Measurements from ENCODE around the gene C1QB.

C1QB gene, protein sequence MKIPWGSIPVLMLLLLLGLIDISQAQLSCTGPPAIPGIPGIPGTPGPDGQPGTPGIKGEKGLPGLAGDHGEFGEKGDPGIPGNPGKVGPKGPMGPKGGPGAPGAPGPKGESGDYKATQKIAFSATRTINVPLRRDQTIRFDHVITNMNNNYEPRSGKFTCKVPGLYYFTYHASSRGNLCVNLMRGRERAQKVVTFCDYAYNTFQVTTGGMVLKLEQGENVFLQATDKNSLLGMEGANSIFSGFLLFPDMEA

GRCh38 chr1:22652881-22653316, at the start of gene C1QB:
Gene C1QB, plus strand, starts transcription at chr1:22653236. Its CDS starts 6,227 bp downstream, at chr1:22659463.
- no peak for DNase-seq (ENCODE audit: low spot score)

DNA sequence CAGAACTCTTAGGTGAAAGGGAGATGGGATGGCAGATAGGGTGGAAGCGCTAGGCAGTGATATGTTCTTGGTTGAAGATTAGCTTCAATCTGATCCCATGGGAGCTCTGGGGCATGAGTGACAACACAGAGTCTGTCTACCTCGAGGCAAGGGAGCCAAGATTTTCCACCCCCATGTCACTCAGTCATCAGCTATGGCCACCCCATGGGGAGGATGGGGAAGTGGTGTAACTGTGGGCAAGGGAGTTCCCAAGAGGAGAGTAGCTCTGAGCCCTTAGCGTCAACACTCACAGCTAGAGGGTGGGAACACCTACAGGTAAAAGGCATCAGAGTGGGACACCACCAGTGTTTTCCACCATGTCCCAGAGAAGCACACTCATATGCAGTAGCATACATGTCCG, 46.9 kb upstream of the C1QB start:
- no peak for DNase-seq (ENCODE audit: low spot score)

DNA sequence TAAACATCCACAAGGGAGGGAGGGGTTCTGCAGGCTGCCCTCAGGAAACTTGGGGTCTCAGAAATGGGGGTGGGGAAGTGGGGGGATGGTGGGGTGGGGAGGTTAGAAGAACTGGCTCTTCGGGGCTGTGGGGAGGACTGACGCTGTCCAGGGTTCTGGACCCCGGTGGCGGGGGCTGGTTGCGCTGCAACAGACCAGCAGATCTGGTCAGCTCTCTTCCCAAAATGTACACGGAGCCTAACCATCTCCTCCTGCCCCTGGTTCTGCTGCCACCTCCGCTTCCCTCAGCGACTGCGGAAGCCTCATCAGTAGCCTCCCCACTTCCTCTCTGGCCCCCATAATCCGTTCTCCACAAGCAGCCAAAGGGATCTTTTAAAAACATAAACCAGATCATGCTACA, 45.9 kb upstream of the C1QB start:
- no peak for DNase-seq (ENCODE audit: low spot score)

- no peak for DNase-seq (ENCODE audit: low spot score)
These were observed 44.7 kb upstream of the C1QB start for GRCh38 chr1:22608361-22608760.

DNA sequence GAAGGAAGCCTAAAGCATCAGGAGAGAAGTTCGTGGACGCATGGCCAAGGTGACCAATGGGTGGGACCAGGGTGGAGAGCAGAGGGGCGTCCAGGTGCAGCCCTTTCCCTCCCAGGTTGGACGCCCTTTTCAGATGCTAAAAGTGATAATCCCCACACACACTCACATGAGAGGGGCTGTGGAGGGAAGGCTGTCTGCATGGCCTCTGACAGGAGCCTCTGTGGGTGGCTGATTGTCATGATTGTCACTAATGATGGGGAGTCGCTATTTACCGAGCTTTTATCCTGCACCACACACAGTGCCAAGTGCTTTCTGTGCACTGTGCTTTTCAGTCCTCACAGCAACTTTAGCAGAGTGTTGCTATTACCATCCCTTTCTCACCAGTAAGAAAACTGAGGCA, 43.7 kb upstream of the C1QB start:
- no peak for DNase-seq (ENCODE audit: low spot score)

DNA sequence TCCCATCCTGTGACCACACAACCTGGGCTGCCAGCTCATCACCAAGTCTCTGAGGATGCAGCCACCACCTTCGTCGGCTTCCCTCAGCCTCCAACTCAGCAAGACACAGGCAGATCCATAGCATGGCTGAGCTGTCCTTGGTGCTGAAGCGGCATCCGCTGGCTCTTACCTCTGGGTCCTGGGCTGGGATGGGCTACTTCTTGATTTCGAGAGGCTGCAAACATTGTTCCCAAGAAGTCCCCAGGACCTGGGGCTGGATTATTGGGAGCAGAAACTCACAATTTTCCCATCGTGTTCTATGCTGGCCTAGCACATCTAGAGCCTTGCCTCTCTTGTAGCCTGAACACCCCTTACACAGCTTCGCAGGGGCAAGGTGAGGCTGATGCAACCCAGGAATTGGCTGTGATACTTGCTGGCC, 41.5 kb upstream of the C1QB start:
- DNase-seq (ENCODE audit: low spot score), result no peak

DNA sequence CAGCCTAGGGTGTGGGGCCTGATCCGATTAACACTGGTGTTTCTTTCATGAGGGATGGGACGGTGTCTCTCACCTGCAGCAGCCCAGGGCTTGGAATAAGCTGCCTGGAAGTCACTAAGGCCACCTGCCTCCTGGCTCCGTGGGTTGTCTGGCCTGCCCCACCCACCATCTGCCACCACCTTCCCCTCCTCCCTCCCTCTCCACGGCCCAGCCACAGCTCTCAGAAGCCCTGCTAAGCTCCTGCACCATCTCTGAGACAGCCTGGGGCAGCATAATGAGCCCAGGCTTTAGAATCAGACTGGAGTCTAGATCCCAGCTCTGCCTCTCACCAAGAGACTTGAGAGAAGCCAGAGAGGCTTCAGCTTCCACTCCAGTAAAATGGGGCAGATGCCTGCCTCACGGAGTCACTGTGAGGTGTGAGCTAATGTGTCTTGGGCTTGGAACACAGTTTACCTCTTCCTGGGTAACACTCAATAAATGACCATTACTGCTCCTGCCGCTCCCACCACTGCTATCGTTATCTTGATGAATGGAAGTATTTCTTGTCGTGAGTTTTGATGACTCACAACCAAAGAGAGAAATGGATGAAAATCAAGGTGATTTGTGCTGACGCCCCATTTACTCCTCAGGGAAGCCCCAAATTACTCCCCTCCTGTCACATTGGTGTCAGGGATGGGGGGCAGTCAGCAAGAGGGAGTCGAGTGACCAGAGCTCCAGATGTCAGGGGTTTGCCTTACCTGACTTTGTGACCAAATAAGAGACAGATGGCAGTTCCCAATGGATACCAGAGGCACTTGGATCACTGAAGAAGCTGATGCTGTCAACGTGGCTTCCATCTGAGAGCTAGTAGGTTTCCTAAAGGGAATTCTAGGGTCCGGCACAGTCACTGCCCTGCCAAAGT, 40.1 kb upstream of the C1QB start:
- DNase-seq (ENCODE audit: low spot score), result no peak

DNA sequence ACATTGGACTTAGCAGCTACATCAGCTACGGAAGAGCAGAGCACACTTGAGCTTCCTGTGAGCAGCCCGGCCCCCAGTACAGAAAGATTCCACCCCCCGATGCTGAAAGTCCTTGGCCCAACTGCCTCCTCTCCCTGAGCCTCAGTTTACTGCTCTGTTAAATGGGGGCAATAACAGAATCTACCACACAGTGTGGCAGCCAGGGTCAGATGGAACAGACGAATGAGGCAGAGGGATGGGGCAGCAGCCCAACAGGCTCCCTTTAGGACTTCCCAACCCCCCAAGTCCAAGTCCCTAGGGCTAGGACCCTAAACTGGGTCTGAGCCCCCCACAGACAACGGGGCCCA, 39.5 kb upstream of the C1QB start:
- no peak for DNase-seq (ENCODE audit: low spot score)

DNA sequence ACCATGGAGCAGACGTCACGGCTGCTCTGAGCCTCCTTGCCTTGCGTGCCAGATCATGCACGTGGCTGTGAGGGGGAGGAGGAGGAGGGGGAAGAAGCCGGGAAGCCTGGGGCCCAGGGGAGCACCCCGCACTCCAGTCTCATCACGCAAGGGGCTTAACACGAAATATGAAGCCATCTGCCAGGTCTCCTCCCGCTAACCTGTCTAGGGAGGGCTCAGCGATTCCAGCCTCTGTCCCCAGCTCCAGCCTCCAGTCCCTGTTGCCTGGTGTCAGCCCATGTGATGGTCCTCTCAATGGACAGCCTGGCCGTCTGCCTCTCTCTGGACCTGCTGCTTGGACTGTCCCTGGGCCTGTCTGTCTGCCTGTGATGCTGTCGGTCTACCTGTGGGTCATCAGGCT, 39.1 kb upstream of the C1QB start:
- DNase-seq (ENCODE audit: low spot score), result no peak

- no peak for DNase-seq (ENCODE audit: low spot score)
These were observed 37.1 kb upstream of the C1QB start for GRCh38 chr1:22615886-22616285.

DNA sequence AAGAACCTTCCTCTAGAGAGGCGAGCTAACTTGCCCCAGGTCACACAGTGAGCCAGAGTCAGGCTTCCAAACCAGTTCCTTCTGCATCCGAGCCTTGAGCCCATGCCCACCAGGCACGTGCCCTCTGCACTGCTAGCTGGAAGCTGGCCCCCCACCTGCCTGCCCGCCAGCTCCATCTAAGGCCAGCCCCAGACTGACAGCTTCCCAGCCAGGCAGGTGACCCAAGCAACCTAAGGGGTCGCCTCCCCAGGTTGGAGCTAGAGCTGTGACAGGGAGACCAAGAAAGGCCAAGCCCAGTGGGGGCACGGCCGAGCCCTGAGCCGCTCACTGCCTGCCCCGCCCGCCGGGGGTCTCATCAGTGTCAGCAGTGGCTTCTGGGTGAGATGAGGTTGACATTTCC, 36.5 kb upstream of the C1QB start:
- DNase-seq (ENCODE audit: low spot score), result no peak

- DNase-seq (ENCODE audit: low spot score), result no peak
These were observed 35.0 kb upstream of the C1QB start for GRCh38 chr1:22618056-22618455.

DNA sequence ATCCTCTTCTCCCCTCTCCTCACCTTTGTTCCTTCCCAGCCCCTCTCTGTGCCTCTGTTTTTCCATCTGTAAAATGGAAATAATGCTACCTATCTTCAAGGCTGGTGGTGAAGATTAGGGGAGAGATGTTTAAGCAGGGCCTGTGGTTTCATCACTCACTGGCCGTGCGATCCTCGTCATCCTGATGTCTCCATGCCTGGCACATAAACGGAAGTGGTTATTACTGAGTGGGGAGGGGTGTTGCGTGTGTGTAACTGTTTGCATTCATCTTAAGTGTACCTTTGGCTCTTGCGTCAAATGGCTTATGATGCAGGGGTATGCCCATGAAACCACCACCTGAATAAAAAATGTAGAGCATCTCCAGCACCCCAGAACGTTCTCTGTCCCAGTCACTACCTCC, 33.8 kb upstream of the C1QB start:
- no peak for DNase-seq (ENCODE audit: low spot score)

DNA sequence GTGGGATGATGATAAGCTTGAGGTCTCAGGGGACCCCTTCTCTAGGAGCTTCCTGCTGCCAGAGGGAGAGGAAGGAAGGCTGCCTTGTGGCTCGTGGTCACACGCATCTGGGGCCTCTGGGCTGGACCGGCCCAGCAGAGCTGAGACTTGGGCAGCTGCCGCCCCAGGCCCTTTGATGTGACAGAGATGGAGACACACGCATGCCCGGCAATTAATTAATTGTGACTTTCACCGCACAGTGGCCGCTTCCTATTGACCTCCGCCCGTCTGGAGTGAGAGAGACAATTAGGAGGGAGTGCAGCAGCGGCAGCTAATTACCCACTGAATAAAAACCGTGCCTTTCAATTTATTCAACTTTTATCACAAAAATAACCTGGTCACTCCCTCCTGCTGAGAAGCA, 33.2 kb upstream of the C1QB start:
- DNase-seq (ENCODE audit: low spot score), result no peak

DNA sequence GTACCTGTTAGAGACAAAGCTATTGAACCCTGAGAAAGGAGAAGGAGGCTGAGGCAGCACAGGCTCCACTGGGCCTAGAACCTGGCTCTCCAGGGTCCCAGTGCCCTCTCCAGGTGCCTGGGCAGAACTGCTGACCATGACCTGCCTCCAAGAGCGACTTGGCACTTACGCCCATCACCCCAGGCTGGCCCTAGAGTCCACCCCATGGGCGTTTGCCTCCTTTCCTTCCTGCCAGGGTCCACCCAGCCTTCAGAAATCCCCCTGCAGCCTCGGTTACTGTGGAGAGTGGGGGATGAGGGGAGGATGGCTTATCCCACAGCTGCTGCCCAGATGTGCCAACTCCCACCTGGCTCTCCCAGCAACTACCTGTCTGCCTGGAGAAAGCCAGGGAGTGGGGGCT, 31.3 kb upstream of the C1QB start:
- no peak for DNase-seq (ENCODE audit: low spot score)

- no peak for DNase-seq (ENCODE audit: low spot score)
These were observed 27.6 kb upstream of the C1QB start for GRCh38 chr1:22625262-22625925.

DNA sequence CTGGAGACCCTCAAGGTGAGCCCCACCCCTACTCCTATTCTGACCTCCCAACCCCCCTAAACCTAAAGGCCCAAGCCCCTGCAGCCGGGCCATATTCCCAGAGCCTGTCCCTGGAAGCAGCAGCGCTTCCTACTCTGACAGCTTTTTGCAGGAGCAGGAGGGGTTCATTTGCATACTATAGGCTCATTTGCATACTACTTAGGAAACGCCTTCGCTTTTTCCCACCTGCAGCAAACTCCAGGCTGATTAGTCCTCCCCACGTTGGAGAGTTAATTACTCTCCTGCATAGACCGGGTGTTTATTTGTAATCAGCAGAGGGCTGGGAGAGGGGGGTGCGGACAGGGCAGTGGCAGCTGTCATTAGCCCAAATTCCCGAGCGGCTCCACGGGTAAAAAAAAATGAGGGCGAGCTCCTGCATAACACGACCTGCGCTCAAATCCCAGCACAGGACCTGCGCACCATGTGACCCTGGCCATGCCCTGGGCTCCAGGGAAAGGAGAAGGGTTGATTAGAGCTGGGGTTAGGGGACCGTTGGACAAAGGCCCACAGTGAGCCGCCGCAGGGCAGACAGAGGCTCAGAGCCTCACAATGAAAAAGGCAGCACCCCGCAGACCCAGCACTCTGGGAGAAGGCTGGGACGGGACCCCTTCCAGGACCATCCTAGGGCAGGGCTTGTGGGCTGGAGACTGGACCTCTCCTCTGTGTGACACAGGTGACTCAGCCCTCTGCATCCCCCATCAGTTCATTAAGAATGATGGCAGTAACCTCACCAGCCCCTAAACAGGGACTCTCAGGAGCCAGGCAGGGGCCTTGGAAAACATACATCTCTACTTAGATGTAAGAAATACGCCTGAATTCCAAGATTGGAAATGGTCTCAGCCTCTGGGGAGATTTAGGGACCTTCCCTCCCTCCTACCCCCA, 26.5 kb upstream of the C1QB start:
- no peak for DNase-seq (ENCODE audit: low spot score)

DNA sequence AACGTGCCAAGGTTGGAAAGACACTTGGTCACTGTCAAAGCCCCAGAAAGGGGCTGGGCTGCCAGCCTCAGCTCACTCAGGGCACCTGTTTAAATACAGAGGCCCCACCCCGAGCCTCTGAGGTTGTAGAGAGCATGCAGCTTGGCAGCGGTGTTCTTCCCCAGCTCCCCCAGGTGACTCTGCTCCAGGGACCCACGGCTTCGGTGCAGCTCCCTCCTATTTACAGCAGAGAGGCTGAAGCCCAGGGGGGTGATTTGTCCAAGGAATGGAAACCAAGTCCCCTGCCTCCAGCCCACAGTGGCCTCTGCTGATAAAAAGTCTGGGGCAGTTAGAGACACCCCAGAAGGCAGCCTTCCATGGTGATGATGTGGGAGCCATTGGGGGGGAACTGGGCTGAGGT, 25.7 kb upstream of the C1QB start:
- no peak for DNase-seq (ENCODE audit: low spot score)

DNA sequence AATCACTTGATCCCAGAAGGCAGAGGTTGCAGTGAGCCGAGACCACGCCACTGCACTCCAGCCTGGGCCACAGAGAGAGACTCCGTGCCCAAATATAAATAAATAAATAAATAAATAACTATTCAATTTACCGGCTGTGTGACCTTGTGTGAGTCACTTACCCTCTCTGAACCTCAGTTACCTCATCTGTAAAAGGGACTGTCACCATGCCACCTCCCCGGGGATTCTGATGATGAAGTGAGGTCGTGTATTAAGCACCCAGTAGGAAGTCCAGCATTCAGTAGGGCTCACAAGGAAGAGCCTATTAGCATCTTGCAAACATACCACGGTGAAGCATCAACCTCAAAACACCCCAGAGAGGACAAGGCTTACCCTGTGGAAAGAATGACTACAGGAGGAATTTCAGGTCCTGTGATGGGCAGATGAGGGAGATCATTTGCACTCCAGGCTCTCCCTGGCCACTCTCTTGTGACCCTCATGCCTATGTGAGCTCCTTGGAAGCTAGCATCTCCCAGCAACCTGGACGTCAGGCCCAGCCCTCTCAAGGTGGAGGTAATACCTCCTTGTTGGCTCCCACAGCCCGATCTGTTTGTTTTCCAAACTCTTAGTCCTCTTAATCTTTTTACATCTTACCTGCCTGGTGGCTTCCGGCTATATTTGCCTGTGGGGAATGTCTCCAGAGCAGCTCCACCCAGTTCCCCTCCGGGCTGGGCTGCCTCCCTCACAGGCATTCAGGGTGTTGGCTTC, 24.2 kb upstream of the C1QB start:
- DNase-seq (ENCODE audit: low spot score), result no peak

DNA sequence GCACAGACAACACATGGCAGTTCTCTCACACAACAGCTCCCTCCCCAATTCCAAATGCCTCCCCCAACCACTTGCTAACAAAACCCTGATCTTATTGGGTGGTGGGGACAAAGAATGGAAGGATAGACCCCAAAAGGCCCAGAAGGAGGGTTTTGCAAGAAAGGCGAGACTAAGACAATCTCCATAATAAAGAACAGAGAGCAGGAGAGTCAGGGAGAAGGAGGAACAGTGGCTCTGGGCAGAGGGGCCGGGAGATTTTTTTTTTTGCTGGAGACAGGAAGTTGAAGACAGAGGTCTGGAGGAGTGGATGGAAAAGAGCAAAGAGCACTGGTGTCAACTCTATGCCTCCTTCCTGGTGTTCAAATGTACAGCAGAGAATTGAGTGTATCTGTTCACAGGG, 23.1 kb upstream of the C1QB start:
- DNase-seq (ENCODE audit: low spot score), result no peak

All from CD4-positive, alpha-beta T cell treated with Interleukin-6 at 100 ng/mL for 8 hours (primary cell).